ENCODE results near the gene CELF2. TPM values are rescaled to one million over a fixed set of nuclear protein-coding genes. Genes with fewer than 3 reads are reported as not detected.

The CELF2 gene
- total and polyA plus RNA-seq, 2 experiments from 2014 or later: 14.4 to 26.5 TPM

DNA sequence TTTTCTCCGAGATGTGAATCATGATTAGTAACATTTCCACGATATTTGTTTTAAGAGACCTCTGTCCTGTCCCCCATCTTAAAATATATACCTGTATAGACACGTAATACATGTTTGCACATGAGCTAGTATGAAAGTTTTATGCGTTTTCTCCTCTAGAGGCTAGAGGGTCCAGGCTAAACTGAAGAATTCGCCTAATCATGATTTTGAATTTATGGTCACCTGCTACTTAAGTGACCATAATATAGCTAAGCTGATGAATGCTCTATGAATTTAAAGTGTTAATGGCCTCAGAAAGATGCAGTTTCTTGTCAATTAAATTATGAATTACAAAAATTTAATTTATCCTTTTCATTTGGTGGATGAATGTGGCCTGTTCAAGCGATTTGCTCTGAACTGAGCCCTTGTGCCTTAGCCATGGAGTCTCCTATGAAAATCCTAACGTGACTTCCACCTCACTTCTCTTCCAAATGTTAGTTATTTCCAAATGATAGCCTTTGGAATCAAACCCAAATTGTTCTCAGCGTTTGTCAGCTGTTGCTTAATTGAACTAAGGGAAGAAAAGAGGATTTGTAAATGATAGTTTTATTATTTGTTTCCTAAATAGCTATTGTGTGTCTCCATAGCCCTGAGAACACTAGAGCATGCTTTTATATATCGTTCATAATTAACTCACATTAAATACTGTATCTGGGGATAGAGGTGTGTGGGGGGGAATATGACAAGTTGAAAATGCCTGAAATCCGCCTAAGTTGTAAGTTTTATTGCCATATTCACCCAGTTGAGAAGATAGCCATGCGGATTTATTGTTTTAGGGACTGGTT, 2.3 kb downstream of the CELF2 start:
- Histone ChIP-seq H3K79me2 (ENCODE audit: insufficient read depth) (no peaks in the 10 kb centered on the region), H3K9ac (no peak overlapping the region)

DNA sequence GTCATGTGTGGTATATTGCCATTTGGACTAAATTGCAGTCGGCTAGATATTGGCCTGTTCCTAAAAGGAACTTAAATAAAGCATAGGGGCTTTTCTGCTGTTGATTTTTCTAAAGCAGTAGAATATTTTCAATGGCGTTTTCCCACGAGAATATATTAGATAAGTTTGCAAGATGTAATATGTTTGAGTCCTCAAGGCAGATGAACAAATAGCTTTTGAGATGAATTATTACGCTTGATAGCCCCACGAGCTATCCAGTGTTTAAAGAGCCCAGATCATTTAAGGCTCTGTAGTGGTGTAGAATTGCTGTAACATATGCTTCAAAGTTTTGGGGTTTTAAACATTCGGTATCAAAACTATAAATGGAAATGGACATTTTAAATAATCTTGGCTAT, 2.9 kb downstream of the CELF2 start:
- Histone ChIP-seq H3F3A (ENCODE audit: insufficient read depth) (no peaks in the 10 kb centered on the region), H3K27me3 (replicated peaks; ENCODE audit: insufficient read depth) (peaks cover 19% of the 10 kb centered on the region), H3K79me2 (ENCODE audit: insufficient read depth) (no peaks in the 10 kb centered on the region), H3K9ac (no peak overlapping the region), H2AFZ (no peak overlapping the region), H3K27ac (no peak overlapping the region), H3K4me3 (no peak overlapping the region), H3K4me2 (ENCODE audit: unreplicated experiment) (no peak overlapping the region), H3K9me2 (ENCODE audit: insufficient read depth) (no peaks in the 10 kb centered on the region), H3K36me3 (ENCODE audit: low read depth) (no peaks in the 10 kb centered on the region), H3K9me3 (ENCODE audit: low read depth) (no peaks in the 10 kb centered on the region), H4K20me1 (ENCODE audit: insufficient read depth) (no peaks in the 10 kb centered on the region), H3K4me1 (ENCODE audit: insufficient read depth) (no peaks in the 10 kb centered on the region)
- no peak for TF ChIP-seq EZH2phosphoT487 (IDR thresholded peaks at IDR 0.05; ENCODE audit: insufficient read depth, low read depth)
- no peak for TF ChIP-seq EZH2 (IDR thresholded peaks at IDR 0.05; ENCODE audit: insufficient read depth, poor library complexity, severe bottlenecking)
- DNase-seq: no peak
- in situ Hi-C loops (cut with MboI): no loop called here
- 69 to 71% methylated on average over 6 of the region's 6 CpGs for WGBS, 2 experiments (ENCODE audit: low coverage in 1 of 2, low lambda C conversion rate in 2 of 2, missing lambda C conversion rate in 2 of 2)

More for the DNA sequence above, 2.3 kb downstream of the CELF2 start:
- Histone ChIP-seq H3K4me2 (ENCODE audit: unreplicated experiment) (no peak overlapping the region), H3K9me2 (ENCODE audit: insufficient read depth) (no peaks in the 10 kb centered on the region), H3F3A (ENCODE audit: insufficient read depth) (no peaks in the 10 kb centered on the region), H4K20me1 (ENCODE audit: insufficient read depth) (no peaks in the 10 kb centered on the region), H3K27ac (no peak overlapping the region), H3K9me3 (ENCODE audit: low read depth) (no peaks in the 10 kb centered on the region), H3K27me3 (replicated peaks; ENCODE audit: insufficient read depth) (peaks cover 19% of the 10 kb centered on the region), H2AFZ (no peak overlapping the region), H3K36me3 (ENCODE audit: low read depth) (no peaks in the 10 kb centered on the region), H3K4me1 (ENCODE audit: insufficient read depth) (no peaks in the 10 kb centered on the region), H3K4me3 (no peak overlapping the region)
- no peak for DNase-seq
- in situ Hi-C loops (cut with MboI): no loop called here
- 59 to 64% methylated on average over 11 of the region's 11 CpGs for WGBS, 2 experiments (ENCODE audit: low coverage in 1 of 2, low lambda C conversion rate in 2 of 2, missing lambda C conversion rate in 2 of 2)
- TF ChIP-seq EZH2 (IDR thresholded peaks at IDR 0.05; ENCODE audit: insufficient read depth, poor library complexity, severe bottlenecking): no peak
- TF ChIP-seq EZH2phosphoT487 (IDR thresholded peaks at IDR 0.05; ENCODE audit: insufficient read depth, low read depth): no peak

DNA sequence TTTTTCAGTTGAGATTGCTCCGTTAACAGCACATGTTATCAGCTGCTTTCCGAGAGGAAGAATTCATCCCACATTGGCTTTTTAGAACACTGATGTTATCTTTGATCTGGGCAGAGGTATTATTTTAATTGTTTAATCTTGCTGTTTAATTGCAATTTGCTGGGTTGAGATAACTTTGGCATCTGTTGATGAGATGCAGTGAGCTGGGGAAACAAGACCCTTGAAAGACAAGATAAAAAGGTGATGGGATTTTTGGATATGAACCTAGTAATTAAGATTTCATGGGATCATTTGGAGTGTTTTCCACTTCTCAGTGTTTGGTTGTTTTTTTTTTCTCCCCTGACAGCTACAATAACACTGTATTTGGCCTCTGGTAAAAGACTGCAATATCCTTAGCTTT, 4.5 kb downstream of the CELF2 start:
- Histone ChIP-seq H3F3A (ENCODE audit: insufficient read depth) (no peaks in the 10 kb centered on the region), H3K9me3 (ENCODE audit: low read depth) (no peaks in the 10 kb centered on the region), H3K4me1 (ENCODE audit: insufficient read depth) (no peaks in the 10 kb centered on the region), H3K27ac (no peak overlapping the region), H3K27me3 (replicated peaks; ENCODE audit: insufficient read depth) (peaks cover 14% of the 10 kb centered on the region), H3K36me3 (ENCODE audit: low read depth) (no peaks in the 10 kb centered on the region), H2AFZ (no peak overlapping the region), H3K4me3 (no peak overlapping the region), H3K79me2 (ENCODE audit: insufficient read depth) (no peaks in the 10 kb centered on the region), H4K20me1 (ENCODE audit: insufficient read depth) (no peaks in the 10 kb centered on the region), H3K9me2 (ENCODE audit: insufficient read depth) (no peaks in the 10 kb centered on the region), H3K4me2 (ENCODE audit: unreplicated experiment) (no peak overlapping the region), H3K9ac (no peak overlapping the region)
- in situ Hi-C loops (cut with MboI): no loop called here
- TF ChIP-seq EZH2 (IDR thresholded peaks at IDR 0.05; ENCODE audit: insufficient read depth, poor library complexity, severe bottlenecking): no peak
- TF ChIP-seq EZH2phosphoT487 (IDR thresholded peaks at IDR 0.05; ENCODE audit: insufficient read depth, low read depth): no peak
- DNase-seq: no peak
- WGBS, 2 experiments (ENCODE audit: low coverage in 1 of 2, low lambda C conversion rate in 2 of 2, missing lambda C conversion rate in 2 of 2): 87 to 93% methylated on average over 2 of the region's 2 CpGs

DNA sequence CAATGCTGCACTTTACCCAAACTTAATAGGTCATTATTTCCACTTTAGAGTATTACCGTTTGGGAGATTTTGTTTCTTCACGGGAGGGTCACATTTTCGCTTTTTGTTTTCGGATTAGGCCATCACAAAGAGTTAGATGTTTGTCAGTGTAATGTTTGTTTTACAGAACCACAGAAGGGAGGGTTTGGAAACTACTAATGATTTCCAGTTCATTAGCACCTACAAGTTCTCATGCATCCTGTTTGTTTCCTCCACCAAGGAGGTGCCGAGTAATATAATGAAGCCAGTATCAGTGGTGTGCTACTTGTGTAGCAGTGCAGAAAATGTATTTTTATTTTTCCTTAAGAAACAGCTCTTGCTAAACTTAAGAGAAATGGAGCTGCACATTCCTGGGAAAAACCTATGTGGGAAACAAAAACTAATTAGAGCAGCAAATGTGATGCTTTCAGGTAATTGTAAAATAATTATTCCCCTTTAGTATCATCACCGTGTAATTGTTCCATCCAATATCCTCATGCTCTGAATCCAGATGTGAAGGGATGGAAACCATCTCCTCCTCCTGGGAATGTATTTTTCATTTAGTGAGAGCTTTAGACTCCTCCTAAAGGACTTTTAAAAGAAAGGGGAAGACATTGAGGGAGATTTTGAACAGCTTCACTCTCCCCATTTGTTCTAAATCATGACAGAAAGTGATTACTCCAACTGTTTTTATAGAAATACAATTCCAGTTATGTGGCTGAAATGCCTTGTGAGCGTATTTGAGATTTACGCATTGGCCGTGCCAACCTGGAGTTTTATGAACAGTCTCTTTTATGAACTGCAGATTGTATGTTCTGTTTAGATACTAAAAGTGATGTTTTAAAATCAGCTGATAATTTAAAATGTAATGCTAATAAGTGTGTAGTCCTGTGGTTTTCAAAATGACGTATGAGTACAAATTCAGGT, 5.6 kb downstream of the CELF2 start:
- Histone ChIP-seq H3K27ac (no peak overlapping the region), H3K9me2 (ENCODE audit: insufficient read depth) (no peaks in the 10 kb centered on the region), H4K20me1 (ENCODE audit: insufficient read depth) (no peaks in the 10 kb centered on the region), H3K9me3 (ENCODE audit: low read depth) (no peaks in the 10 kb centered on the region), H3K4me1 (ENCODE audit: insufficient read depth) (no peaks in the 10 kb centered on the region), H3K9ac (no peak overlapping the region), H3K36me3 (ENCODE audit: low read depth) (no peaks in the 10 kb centered on the region), H2AFZ (no peak overlapping the region), H3K79me2 (ENCODE audit: insufficient read depth) (no peaks in the 10 kb centered on the region), H3K4me3 (no peak overlapping the region), H3F3A (ENCODE audit: insufficient read depth) (no peaks in the 10 kb centered on the region), H3K4me2 (ENCODE audit: unreplicated experiment) (no peak overlapping the region), H3K27me3 (replicated peaks; ENCODE audit: insufficient read depth) (peaks cover 14% of the 10 kb centered on the region)
- TF ChIP-seq EZH2 (IDR thresholded peaks at IDR 0.05; ENCODE audit: insufficient read depth, poor library complexity, severe bottlenecking) (no peak), EZH2phosphoT487 (IDR thresholded peaks at IDR 0.05; ENCODE audit: insufficient read depth, low read depth) (no peak)
- in situ Hi-C loops (cut with MboI): no loop called here
- DNase-seq: no peak
- WGBS, 2 experiments (ENCODE audit: low coverage in 1 of 2, low lambda C conversion rate in 2 of 2, missing lambda C conversion rate in 2 of 2): 84 to 86% methylated on average over 10 of the region's 10 CpGs

All from GM23248 (cell line).